Measurements from ENCODE around the gene B3GALT4. TPM values are rescaled to one million over a fixed set of nuclear protein-coding genes. Genes with fewer than 3 reads are reported as not detected.
A peak's percentile ranks its signal among the peaks of the same experiment; 100 is the strongest.

B3GALT4 gene
- total RNA-seq, 4 donors from 2014 or later = 8.3 to 33.1 (median 28.5) TPM

- Histone ChIP-seq H3K27me3 (no peaks in the 10 kb centered on the region), H3K36me3 (peaks cover 0 to 18% (median 0%) of the 10 kb centered on the region in 3 donors), H3K27ac (peak overlapping the region; percentile 92 to 99 (median 96)), H3K4me1 (peaks cover 4 to 46% (median 25%) of the 10 kb centered on the region in 4 donors), H3K9me3 (no peaks in the 10 kb centered on the region), H3K4me3 (peak overlapping the region; percentile 67 to 90 (median 80))
- peak; percentile 68 to 78 (median 74) for DNase-seq
- TF ChIP-seq CTCF (IDR thresholded peaks at IDR 0.05) = no peak
- TF ChIP-seq POLR2A (IDR thresholded peaks at IDR 0.05) = no peak
Measured at GRCh38 chr6:33313105-33313708, 36.3 kb downstream of the B3GALT4 start.

GRCh38 chr6:33313709-33314514 is 37.0 kb downstream of the B3GALT4 start, which contains the start of gene TAPBP:
TAPBP (minus strand) TSS chr6:33314078; CDS start chr6:33314041, 37 bp downstream.
- no peak for TF ChIP-seq CTCF (IDR thresholded peaks at IDR 0.05)
- peak; percentile 32 to 60 for TF ChIP-seq POLR2A (IDR thresholded peaks at IDR 0.05)
- H3K36me3 ChIP-seq = peaks cover 0 to 22% (median 0%) of the 10 kb centered on the region in 3 donors
- H3K27me3 ChIP-seq = no peaks in the 10 kb centered on the region
- H3K9me3 ChIP-seq = no peaks in the 10 kb centered on the region
- peak within 1 kb of the TSS; percentile 92 to 99 (median 96) for H3K27ac ChIP-seq
- DNase-seq = peak; percentile 80 to 89 (median 82)
- H3K4me1 ChIP-seq = peaks cover 4 to 53% (median 23%) of the 10 kb centered on the region in 4 donors
- H3K4me3 ChIP-seq = peak within 1 kb of the TSS; percentile 67 to 90 (median 80)

GRCh38 chr6:33314515-33314942 is 37.6 kb downstream of the B3GALT4 start:
- no peaks in the 10 kb centered on the region for H3K27me3 ChIP-seq
- peak overlapping the region; percentile 92 to 99 (median 96) for H3K27ac ChIP-seq
- H3K36me3 ChIP-seq = peaks cover 0 to 28% (median 0%) of the 10 kb centered on the region in 3 donors
- DNase-seq = peak; percentile 69 to 86 (median 78)
- no peak for TF ChIP-seq CTCF (IDR thresholded peaks at IDR 0.05)
- TF ChIP-seq POLR2A (IDR thresholded peaks at IDR 0.05) = no peak
- peaks cover 4 to 59% (median 23%) of the 10 kb centered on the region in 4 donors for H3K4me1 ChIP-seq
- H3K9me3 ChIP-seq = no peaks in the 10 kb centered on the region
- H3K4me3 ChIP-seq = peak overlapping the region; percentile 67 to 90 (median 80)

GRCh38 chr6:33314943-33315792 is 38.2 kb downstream of the B3GALT4 start:
- H3K9me3 ChIP-seq = no peaks in the 10 kb centered on the region
- H3K27ac ChIP-seq = peak overlapping the region; percentile 92 to 99 (median 96)
- peaks cover 0 to 28% (median 0%) of the 10 kb centered on the region in 3 donors for H3K36me3 ChIP-seq
- TF ChIP-seq CTCF (IDR thresholded peaks at IDR 0.05) (no peak), POLR2A (IDR thresholded peaks at IDR 0.05) (peak; percentile 17 to 40)
- DNase-seq = peak; percentile 54 to 89 (median 87)
- H3K4me3 ChIP-seq = peak overlapping the region; percentile 67 to 90 (median 80)
- H3K4me1 ChIP-seq = peaks cover 4 to 65% (median 23%) of the 10 kb centered on the region in 4 donors
- H3K27me3 ChIP-seq = no peaks in the 10 kb centered on the region

All from Peyer's patch (tissue), 4 donors.